ENCODE measurements around the gene VILL. TPM values are rescaled to one million over a fixed set of nuclear protein-coding genes. Genes with fewer than 3 reads are reported as not detected.

VILL gene
- total and polyA plus RNA-seq, 2 of the 8 experiments (the other 6 are each of a cell fraction or from before 2014, with no cell fraction given): 4.1 to 4.2 TPM

DNA sequence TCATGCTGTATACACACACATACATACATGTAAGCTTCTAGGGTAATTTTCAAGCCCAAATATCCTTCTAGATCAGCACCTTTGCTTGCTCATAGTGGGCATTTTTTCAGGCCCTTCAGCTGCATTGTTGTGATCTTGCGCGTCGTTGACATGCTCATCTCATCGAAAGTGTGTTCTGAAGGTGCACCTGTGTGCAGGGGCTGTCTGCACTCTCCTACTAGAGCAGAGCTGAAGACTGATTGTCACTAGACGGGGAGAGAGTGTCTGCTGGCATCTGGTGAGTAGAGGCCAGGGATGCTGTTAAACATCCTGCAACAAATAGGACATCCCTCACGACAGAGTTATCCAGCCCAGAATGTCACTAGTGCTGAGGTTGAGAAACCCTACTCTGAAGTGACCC lies 35.7 kb upstream of the VILL start (continued):
- TF ChIP-seq ATF3 (IDR thresholded peaks at IDR 0.05; ENCODE audit: insufficient read depth, low read depth, low read length): no peak
- TF ChIP-seq, protein P1, sequence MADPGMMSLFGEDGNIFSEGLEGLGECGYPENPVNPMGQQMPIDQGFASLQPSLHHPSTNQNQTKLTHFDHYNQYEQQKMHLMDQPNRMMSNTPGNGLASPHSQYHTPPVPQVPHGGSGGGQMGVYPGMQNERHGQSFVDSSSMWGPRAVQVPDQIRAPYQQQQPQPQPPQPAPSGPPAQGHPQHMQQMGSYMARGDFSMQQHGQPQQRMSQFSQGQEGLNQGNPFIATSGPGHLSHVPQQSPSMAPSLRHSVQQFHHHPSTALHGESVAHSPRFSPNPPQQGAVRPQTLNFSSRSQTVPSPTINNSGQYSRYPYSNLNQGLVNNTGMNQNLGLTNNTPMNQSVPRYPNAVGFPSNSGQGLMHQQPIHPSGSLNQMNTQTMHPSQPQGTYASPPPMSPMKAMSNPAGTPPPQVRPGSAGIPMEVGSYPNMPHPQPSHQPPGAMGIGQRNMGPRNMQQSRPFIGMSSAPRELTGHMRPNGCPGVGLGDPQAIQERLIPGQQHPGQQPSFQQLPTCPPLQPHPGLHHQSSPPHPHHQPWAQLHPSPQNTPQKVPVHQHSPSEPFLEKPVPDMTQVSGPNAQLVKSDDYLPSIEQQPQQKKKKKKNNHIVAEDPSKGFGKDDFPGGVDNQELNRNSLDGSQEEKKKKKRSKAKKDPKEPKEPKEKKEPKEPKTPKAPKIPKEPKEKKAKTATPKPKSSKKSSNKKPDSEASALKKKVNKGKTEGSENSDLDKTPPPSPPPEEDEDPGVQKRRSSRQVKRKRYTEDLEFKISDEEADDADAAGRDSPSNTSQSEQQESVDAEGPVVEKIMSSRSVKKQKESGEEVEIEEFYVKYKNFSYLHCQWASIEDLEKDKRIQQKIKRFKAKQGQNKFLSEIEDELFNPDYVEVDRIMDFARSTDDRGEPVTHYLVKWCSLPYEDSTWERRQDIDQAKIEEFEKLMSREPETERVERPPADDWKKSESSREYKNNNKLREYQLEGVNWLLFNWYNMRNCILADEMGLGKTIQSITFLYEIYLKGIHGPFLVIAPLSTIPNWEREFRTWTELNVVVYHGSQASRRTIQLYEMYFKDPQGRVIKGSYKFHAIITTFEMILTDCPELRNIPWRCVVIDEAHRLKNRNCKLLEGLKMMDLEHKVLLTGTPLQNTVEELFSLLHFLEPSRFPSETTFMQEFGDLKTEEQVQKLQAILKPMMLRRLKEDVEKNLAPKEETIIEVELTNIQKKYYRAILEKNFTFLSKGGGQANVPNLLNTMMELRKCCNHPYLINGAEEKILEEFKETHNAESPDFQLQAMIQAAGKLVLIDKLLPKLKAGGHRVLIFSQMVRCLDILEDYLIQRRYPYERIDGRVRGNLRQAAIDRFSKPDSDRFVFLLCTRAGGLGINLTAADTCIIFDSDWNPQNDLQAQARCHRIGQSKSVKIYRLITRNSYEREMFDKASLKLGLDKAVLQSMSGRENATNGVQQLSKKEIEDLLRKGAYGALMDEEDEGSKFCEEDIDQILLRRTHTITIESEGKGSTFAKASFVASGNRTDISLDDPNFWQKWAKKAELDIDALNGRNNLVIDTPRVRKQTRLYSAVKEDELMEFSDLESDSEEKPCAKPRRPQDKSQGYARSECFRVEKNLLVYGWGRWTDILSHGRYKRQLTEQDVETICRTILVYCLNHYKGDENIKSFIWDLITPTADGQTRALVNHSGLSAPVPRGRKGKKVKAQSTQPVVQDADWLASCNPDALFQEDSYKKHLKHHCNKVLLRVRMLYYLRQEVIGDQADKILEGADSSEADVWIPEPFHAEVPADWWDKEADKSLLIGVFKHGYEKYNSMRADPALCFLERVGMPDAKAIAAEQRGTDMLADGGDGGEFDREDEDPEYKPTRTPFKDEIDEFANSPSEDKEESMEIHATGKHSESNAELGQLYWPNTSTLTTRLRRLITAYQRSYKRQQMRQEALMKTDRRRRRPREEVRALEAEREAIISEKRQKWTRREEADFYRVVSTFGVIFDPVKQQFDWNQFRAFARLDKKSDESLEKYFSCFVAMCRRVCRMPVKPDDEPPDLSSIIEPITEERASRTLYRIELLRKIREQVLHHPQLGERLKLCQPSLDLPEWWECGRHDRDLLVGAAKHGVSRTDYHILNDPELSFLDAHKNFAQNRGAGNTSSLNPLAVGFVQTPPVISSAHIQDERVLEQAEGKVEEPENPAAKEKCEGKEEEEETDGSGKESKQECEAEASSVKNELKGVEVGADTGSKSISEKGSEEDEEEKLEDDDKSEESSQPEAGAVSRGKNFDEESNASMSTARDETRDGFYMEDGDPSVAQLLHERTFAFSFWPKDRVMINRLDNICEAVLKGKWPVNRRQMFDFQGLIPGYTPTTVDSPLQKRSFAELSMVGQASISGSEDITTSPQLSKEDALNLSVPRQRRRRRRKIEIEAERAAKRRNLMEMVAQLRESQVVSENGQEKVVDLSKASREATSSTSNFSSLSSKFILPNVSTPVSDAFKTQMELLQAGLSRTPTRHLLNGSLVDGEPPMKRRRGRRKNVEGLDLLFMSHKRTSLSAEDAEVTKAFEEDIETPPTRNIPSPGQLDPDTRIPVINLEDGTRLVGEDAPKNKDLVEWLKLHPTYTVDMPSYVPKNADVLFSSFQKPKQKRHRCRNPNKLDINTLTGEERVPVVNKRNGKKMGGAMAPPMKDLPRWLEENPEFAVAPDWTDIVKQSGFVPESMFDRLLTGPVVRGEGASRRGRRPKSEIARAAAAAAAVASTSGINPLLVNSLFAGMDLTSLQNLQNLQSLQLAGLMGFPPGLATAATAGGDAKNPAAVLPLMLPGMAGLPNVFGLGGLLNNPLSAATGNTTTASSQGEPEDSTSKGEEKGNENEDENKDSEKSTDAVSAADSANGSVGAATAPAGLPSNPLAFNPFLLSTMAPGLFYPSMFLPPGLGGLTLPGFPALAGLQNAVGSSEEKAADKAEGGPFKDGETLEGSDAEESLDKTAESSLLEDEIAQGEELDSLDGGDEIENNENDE (IDR thresholded peaks at IDR 0.05; ENCODE audit: insufficient replicate concordance, low read length): no peak
